HG03175 (cell line): Measurements from ENCODE around the gene HTR5A.
A peak's percentile ranks its signal among the peaks of the same experiment; 100 is the strongest.
"Not testable (repeated sequence)": the region's sequence is repeated elsewhere in the genome, so short reads cannot be mapped to it uniquely, and the experiment has no call there.

Experiments
- ATAC-seq: cut with Tn5 transposase; IDR thresholded peaks from one replicate; pipeline ENCODE4 v1.9.1; 2021; ENCODE audit warnings: mild to moderate bottlenecking, moderate library complexity; ENCODE audit not compliant: unreplicated experiment

Gene HTR5A

DNA sequence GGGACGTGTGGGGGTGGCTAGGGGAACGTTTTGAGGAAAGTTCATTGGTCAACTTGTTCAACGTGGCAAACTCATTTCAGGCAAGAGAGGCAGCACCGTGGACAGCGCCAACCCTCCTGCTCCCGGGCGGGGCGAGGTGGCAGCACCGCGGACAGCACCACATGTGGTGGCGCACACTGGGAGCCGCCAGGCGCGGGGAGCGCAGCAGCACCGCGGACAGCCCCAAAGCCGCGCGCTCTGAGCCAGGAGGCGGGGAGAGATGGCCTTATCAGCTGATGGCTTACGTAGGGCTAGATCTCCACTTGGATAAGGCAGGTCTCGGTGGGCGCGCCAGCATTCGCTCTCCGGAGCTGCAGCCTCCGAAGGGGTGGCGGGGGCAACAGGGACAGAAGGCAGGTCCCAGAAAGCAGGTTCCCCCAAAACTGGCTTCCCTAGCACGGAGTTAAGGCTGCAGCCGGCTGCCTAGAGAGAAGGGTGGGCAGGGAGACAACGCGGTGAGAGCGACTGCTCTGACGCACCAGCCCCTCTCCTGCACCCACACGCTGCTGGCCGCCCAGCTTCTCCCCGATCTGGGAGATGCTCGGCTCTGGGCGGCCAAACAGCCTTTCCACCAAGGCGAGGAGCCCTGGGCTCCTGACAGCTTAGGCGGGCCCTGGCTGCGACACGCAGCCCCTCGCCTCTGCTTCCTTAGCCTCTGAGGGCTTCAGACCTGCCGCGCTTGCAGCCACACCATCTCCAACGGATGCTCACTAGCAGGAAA, at the start of gene HTR5A:
Gene HTR5A, plus strand, starts transcription at position 333 of the 760 bp plus-strand sequence. CDS start 576 bp downstream, outside the sequence.
- ATAC-seq: peak; percentile 94

DNA sequence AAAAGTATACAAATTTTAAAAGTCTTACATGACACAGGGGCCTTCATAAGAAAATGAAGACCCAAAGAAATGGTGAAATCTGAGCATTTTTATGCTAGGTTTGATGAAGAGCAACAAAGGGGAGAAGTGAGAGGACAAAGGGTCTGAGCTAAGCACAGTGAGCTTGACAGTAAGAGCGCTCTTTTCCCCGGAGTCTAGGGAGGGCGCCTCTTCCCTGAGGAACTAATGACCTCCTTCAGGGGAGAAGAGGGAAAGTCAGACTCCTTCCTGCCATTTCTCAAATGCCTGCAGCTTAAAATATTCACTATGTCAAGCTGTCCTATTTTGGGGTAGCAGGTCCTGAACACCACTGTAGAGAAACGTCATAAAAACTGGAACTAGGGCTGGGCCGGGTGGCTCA, 49.1 kb upstream of the HTR5A start:
- ATAC-seq: no peak

DNA sequence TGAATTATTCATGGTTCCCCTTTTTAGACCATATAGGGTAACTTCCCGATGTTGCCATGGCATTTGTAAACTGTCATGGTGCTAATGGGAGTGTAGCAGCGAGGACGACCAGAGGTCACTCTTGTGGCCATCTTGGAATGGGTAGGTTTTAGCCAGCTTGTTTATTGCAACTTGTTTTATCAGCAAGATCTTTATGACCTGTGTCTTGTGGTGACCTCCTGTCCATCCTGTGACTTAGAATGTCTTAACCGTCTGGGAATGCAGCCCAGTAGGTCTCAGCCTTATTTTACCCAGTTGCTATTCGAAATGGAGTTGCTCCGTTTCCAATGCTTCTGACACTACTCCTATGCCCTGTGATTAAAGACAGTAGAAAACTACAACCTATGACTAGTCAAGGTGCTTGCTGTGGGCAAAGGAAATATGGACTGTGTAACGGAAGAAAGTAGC, 48.4 kb upstream of the HTR5A start:
- ATAC-seq: no peak

DNA sequence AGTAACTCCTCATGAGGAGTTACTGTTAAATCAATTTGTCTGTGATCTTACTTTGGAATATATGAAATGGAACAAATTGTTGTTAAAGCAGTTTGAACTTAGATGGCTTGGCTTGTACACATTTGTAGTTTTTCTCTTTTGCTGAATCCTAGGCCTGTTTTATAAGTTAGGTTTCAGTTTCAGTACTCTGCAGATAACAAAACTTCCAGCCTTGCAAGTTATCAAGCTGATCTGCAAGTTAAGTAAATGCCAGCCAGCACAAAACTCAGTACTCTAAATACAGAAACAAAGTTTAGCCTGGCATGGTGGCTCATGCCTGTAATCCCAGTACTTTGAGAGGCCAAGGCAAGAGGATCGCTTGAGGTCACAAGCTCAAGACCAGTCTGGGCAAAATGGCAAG, 42.2 kb upstream of the HTR5A start:
- ATAC-seq: no peak

DNA sequence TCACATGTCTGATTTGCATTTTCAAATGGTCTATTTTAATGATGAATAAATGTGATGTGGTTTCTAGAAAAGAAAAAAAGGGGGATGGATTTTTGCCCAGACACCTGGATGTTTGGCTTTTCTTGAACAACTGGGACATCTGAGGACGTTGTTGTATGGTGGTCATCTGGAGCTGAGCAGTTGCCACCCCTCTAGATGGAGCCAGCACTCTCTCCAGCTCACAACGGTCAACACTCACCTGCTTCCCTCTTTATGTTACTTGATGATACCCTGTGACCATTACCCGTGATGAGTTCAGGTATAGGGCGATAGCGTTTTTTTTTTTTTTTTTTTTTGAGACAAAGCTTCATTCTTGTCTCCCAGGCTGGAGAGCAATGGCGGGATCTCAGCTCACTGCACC, 37.1 kb upstream of the HTR5A start:
- no peak for ATAC-seq

DNA sequence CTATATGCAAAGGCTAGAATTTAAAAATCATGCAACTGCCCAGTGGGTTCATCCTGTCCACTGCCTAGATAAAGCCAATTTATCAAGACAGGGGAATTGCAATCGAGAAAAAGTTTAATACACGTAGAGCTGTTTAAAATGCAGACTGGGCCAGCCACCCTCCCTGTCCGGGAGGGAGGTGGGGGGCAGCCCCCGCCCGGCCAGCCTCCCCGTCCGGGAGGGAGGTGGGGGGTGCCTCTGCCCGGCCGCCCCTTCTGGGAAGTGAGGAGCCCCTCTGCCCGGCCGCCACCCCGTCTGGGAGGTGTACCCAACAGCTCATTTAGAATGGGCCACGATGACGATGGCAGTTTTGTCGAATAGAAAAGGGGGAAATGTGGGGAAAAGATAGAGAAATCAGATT, 35.6 kb upstream of the HTR5A start:
- ATAC-seq: not testable (repeated sequence)

DNA sequence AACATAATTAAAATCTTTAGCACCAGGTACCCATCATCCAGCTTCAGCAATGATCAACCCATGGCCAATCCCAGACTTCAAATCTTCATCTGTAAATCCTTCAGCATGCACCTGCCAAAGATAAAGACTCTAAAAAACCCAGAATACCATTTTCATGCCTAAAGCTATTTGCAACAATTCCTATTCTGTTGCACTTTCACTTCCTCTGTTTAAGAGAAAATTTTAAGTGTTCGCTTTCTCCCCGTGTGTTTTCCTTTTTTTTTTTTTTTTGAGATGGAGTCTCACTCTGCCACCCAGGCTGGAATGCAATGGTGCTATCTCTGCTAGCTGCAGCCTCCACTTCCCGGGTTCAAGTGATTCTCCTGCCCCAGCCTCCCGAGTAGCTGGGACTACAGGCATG, 31.8 kb upstream of the HTR5A start:
- ATAC-seq: no peak

DNA sequence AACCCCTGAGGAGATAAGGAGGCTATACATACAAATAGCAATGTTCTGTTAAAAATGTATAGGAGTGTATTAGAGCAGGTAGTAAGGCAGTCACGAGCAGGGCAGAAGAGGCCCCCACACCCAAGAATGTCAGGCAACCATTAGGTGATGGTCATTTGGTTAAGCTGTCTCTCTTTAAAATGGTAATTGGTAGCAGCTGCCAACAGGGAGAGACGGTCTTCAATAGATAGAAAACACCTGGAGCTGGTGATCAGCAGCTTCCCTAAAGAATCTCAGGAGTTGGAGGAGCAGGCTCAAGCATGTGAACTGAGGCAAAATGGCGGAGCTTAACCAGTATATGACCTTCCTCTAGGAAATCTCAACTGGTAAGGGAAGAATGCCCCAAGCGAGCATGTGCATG, 26.4 kb upstream of the HTR5A start:
- ATAC-seq: no peak

DNA sequence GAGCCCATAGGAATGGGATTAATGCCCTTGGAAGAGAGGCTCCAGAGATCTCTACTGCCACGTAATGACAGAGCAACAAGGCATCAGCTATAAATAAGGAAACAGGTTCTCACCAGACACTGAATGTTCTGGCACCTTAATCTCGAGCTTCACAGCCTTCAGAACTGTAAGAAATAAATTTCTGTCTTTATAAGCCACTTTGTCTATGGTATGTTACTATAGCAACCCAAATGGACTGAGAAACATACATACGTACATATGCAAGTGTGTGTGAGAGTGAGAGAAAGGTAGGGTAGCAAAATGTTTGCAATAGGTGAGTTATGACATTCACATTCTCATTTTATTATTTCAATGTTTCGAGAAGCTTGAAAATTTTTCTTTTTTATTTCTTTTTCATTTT, 22.1 kb upstream of the HTR5A start:
- no peak for ATAC-seq

DNA sequence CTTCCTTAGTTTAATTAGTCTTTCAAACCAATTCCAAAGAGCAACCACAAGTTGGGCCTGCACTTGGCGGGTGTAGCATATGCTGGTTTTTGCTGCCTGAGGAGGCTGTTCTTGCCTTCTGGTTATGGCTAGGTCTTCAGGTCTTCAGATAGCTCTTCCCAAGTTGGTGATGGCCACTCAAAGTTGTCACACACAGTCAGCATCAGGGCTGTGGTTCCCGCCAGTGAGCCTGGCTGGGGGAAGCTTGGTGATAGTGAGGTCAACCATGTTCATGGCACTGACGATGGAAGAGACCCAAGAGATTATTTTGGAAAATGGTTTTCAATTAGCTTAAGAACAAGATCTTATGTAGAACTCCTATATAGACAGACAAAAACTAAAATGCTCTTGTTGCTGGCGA, 18.8 kb upstream of the HTR5A start:
- no peak for ATAC-seq

DNA sequence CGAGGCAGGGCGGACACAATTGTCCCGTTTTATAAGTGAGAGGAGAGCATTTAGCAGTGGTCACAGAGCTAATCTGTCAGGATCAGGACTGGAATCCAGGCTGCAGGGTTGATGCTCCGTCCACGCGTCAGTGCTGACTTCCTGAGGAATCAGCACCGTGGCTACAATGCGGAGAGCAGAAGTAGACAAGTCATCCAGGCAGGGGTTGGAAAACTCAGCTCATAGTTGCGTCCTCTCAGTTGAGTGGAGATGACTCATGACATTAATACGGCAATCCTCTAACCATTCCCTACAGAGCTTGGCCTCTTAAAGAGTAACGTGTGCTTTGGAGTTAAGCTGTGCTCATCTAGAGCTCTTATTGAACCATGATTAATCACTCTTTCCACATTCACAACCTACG, 17.1 kb upstream of the HTR5A start:
- no peak for ATAC-seq

DNA sequence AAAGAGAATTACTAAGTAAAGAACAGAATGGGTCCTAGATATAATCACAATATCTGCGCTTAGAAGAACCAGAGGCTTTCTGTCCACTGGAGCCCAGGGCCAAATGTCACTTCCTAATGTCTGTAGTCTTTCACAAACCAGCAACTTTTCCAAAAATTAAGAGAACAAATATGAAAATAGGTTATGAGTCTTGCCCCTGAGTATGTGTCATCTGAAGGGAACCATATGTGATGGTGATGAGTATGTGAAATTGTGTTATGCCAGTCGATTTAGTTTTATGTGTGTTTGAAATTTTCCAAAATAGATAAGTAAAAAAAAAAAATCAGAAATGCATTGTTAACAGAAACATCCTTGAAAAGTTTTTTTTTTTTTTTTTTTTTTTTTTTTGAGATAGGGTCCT, 15.4 kb upstream of the HTR5A start:
- no peak for ATAC-seq

DNA sequence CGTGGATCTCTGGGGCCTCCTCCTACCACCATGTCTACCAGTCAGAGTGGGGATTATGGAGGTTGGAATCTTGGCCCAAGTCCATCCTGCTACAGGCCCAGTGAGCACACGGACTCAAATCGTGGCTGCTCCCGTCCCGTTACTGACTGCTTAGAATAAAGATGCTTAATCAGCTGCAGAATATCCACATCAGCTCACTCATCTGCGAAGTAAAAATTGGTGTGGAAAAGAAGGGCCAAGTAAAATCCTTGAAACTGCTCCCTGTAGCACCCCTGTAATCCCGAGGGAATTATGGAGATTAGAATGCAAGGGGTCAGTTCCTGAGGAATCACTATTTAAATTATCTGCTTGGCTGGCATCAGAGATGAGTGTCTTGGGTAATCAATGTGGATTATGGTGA, 13.0 kb upstream of the HTR5A start:
- ATAC-seq: no peak

DNA sequence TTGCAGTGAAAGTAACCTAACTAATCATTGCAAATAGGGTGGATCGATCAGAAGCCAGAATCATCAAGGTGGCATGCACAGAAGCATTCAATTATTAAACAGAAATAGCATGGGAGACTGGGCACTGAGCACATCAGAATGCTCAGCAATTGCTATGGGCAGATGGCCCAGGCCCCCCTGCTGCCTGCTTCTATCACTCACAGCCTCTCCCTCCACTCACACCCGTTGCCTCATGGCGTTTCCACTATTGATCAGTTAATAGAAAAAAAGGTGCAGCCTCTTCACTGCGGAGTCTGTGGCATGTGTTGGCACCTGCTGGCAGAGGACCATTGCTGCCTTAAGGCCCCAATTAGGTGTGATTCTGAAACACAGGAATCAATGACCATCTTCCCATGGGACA, 11.2 kb upstream of the HTR5A start:
- ATAC-seq: no peak

DNA sequence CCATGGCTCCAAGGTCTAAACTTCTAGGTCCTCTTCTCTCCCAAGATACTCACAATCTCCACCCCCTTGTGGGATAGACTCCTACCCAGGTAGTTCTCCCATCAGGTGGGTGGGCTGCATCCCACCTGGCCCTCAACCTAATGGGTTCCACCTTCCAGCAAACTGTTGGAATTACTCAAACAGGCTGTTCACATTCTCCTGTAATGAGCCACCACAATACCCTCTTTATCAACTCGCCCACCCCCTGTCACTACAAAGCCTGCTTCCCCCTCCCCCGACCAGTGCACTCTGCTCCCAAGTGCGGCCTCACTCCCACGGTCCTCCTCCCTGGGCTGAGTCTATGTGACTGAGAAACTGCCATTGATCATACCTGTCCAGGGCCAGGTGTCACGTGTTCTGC, 10.4 kb upstream of the HTR5A start:
- ATAC-seq: no peak

DNA sequence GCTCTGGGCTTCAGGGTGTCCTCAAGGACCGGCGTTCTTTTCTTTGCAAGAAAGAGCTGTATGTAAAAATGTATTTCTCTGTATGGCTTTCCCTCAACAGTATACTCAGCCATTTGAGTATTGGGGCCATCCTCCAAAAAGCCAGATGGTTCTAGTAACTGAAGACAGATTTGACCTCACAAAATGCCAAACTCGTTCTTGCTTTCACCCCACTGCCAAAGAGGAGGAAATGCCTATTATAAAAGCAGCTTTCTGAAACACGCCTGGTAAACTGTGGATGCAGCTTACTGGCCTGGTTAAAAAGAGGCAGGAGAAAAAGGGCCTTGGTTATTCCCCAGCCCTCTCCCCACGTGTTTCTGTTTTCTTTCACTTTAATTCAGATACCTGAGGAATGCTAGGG, 7.7 kb upstream of the HTR5A start:
- no peak for ATAC-seq

DNA sequence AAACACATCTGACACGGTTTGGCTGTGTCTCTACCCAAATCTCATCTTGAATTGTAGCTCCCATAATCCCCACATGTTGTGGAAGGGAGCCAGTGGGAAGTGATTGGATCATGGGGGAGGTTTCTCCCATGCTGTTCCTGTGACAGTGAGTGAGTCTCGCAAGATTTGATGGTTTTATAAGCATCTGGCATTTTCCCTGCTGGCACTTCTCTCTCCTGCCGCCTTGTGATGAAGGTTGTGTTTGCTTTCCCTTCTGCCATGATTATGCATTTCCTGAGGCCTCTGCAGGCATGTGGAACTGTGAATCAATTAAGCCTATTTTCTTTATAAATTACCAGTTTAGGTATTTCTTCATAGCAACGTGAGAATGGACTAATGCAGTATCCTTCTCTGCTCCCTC, 5.9 kb upstream of the HTR5A start:
- no peak for ATAC-seq

DNA sequence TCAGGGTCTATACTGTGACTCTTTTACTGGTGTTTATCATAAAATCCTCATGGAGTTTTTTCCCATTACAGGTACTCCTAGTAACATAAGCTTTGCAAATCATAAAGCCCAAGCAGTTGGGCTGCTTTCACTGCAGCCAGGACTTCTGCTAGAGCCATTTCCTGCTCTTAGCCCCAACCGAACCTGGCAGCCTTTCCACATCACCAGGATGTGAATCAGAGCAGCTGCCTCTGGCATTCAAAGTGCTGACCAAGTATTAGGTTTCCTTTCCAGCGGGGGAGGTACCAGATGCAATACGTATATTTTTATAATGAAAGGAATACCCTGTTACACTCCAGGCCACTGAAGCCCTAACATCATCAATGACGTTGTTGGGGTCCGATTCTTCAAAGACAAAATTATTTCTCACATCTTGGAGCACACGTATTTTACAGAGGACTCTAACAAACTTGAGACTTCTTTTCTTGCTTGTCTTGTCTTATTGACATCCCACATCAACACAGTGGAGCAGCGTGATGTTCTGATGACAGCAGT, 3.6 kb upstream of the HTR5A start:
- ATAC-seq: no peak

DNA sequence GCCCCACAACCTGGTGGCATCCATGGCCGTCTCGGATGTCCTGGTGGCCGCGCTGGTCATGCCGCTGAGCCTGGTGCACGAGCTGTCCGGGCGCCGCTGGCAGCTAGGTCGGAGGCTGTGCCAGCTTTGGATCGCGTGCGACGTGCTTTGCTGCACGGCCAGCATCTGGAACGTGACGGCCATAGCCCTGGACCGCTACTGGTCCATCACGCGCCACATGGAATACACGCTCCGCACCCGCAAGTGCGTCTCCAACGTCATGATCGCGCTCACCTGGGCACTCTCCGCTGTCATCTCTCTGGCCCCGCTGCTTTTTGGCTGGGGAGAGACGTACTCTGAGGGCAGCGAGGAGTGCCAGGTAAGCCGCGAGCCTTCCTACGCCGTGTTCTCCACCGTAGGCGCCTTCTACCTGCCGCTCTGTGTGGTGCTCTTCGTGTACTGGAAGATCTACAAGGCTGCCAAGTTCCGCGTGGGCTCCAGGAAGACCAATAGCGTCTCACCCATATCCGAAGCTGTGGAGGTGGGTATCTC, 1.1 kb downstream of the HTR5A start:
- no peak for ATAC-seq

DNA sequence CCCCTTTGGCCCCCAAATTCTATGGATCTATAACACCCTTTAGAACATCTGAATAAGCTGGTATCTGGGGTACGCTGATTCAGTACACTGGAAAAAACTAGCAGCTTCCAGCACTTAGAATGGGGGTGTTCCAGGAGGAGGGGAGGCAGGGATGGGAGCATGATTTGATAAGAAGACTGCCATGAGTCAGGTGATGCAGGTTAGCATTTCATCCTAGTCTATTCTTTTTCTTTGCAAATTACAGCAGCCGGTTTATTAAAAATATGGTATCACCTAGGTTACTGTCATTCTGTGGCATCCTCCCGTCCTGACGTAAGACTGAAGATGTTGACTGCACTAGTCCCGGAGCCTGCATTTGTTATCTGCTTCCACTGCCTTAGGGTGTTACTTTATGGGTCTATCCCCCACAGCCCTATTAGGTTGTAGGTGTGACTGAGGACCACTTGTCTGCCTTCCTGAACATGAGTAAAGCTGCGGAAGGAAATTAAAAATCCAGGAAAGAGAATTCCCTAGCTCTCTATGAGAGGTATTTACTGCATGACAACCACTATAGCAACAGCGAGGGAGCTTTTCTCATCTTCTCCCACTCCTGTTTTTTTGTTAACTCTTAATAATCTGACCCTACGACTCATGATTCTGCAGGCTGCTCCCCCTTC, 1.9 kb downstream of the HTR5A start:
- no peak for ATAC-seq

DNA sequence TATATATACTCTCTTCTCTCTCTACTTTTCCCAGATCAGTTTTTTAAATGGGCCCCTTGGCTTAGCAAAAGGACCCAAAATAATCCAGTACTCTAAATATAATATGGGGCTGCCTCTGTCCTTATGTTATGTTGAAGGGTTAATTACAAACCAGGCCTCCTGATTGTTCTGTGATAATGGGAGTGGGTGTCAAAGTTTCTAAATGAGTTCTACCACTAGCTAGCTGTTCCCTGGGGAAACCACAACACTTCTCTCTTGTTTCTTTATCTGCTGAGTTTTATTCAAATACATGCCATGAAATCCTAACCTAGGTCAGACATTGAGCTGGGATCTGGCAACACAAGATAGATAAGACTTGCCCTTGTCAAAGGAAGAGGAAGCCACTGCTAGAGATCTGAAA, 3.8 kb downstream of the HTR5A start:
- ATAC-seq: no peak

DNA sequence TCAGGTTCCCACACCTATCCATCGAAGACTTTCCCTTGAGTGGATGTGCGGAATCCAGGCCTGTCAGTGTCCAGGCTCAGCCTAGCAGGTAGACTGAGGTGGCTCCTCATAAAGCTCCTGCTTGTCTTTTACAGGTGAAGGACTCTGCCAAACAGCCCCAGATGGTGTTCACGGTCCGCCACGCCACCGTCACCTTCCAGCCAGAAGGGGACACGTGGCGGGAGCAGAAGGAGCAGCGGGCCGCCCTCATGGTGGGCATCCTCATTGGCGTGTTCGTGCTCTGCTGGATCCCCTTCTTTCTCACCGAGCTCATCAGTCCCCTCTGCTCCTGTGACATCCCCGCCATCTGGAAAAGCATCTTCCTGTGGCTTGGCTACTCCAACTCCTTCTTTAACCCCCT, 13.9 kb downstream of the HTR5A start:
- ATAC-seq: no peak
